ENCODE measurements around the gene IL1RAP. TPM values are rescaled to one million over a fixed set of nuclear protein-coding genes. Genes with fewer than 3 reads are reported as not detected.

IL1RAP gene
- total RNA-seq, 2 donors from 2014 or later, result 17.7 to 18.0 TPM

GRCh38 chr3:190543671-190544070 lies 29.8 kb downstream of the IL1RAP start:
- no peaks in the 10 kb centered on the region for H3K36me3 ChIP-seq
- TF ChIP-seq CTCF (IDR thresholded peaks at IDR 0.05), result no peak
- TF ChIP-seq POLR2AphosphoS5 (IDR thresholded peaks at IDR 0.05), result peak; percentile 13
- intact Hi-C loops (cut with DNase I), result no loop called here
- H3K27me3 ChIP-seq (replicated peaks; ENCODE audit: insufficient read depth), result no peaks in the 10 kb centered on the region
- H3K27ac ChIP-seq, result no peak overlapping the region
- 43% methylated on average over 4 of the region's 4 CpGs for WGBS
- no peak overlapping the region for H3K4me3 ChIP-seq
- no peaks in the 10 kb centered on the region for H3K4me1 ChIP-seq (replicated peaks)
- peak; percentile 19 for DNase-seq (ENCODE audit: low spot score)
- no peaks in the 10 kb centered on the region for H3K9me3 ChIP-seq

DNA sequence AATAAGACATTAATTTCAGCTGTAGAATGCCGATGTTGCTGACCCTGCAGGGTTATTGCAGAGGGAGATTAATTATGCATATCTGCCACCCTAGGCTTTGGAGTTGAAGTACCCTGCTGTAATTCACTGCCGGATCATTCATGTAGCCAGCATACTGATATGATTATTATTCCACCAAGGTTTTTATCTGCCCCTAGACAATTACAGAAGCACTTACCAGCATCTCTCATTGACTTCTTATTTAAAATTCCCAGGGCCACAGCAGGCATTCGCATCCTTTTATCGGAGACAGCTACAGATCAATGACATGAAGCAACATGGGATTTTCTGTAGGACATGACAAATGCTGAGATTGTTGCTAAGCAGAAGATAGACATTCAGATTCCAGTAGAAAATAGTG lies 31.3 kb downstream of the IL1RAP start:
- DNase-seq (ENCODE audit: low spot score), result no peak
- H3K27me3 ChIP-seq (replicated peaks; ENCODE audit: insufficient read depth), result no peaks in the 10 kb centered on the region
- TF ChIP-seq POLR2A (IDR thresholded peaks at IDR 0.05), result no peak
- H3K36me3 ChIP-seq, result no peaks in the 10 kb centered on the region
- no peaks in the 10 kb centered on the region for H3K4me1 ChIP-seq (replicated peaks)
- H3K27ac ChIP-seq, result no peak overlapping the region
- no peaks in the 10 kb centered on the region for H3K9me3 ChIP-seq
- intact Hi-C loops (cut with DNase I), result no loop called here
- WGBS, result 90% methylated on average over 4 of the region's 4 CpGs
- H3K4me3 ChIP-seq, result no peak overlapping the region

DNA sequence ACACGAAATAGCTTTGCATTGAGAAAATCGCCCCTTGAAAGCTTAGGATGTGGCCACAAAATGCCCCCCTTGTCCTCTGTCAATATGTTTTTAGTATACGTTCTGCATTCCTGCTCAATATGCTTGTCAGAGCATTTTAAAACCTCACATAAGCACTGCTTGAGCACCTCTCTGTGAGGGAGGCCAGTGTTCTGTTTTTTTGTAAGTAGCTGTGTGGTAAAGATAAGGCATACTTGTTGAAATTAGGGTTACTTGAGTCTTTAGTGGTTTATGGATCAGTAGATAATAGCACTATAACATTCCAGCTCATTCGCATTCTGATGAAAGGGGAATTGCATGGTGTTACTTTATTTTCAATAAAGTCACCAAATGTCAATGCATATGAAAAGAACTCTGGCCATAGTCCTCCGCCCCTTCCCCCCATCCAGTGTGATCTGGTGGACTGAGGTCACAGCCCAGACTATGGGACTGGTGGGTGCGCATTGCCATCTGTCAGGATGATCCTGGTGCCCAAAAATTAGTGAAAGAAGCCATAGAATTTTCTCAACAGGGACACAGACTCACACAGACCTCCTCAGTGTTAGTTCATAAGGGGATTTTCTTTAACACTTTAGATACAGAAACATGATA lies 33.1 kb downstream of the IL1RAP start:
- no peak for DNase-seq (ENCODE audit: low spot score)
- H3K36me3 ChIP-seq, result no peaks in the 10 kb centered on the region
- H3K4me3 ChIP-seq, result no peak overlapping the region
- no peak overlapping the region for H3K27ac ChIP-seq
- intact Hi-C loops (cut with DNase I), result no loop called here
- H3K27me3 ChIP-seq (replicated peaks; ENCODE audit: insufficient read depth), result no peaks in the 10 kb centered on the region
- 88% methylated on average over 6 of the region's 6 CpGs for WGBS
- TF ChIP-seq POLR2AphosphoS5 (IDR thresholded peaks at IDR 0.05), result no peak
- TF ChIP-seq POLR2A (IDR thresholded peaks at IDR 0.05), result no peak
- TF ChIP-seq CTCF (IDR thresholded peaks at IDR 0.05), result no peak
- H3K4me1 ChIP-seq (replicated peaks), result no peaks in the 10 kb centered on the region
- no peaks in the 10 kb centered on the region for H3K9me3 ChIP-seq

DNA sequence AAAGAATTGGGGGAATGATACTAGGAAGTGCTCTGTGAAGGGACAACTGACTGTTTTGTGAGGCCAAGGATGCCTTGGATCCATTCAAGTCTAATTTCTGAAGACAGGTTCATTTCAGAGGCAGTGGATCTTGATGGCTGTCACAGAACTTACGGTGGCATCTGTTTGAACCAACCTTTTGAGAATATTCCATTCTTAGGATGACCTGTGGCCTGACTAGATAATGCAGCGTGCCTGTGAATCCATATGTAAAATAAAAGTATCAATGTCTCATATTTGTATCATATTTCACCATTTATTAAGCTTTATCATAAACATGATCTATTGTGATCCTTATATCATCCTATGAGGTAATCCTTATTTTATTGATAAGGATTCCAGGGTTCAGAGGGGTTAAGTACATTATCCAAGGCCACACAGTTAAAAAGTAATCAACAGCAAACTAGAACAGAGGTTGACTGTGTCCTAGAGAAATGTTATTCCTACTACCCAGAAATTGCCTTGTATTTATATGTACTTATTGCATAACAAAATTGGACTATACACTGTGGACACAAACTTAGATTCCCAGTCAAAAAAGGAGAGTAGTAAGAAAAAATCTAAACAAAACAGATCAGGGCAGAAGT lies 34.3 kb downstream of the IL1RAP start:
- H3K27me3 ChIP-seq (replicated peaks; ENCODE audit: insufficient read depth), result no peaks in the 10 kb centered on the region
- H3K27ac ChIP-seq, result no peak overlapping the region
- no peak for DNase-seq (ENCODE audit: low spot score)
- TF ChIP-seq POLR2AphosphoS5 (IDR thresholded peaks at IDR 0.05), result no peak
- TF ChIP-seq POLR2A (IDR thresholded peaks at IDR 0.05), result no peak
- TF ChIP-seq CTCF (IDR thresholded peaks at IDR 0.05), result no peak
- no peaks in the 10 kb centered on the region for H3K36me3 ChIP-seq
- intact Hi-C loops (cut with DNase I), result no loop called here
- no peaks in the 10 kb centered on the region for H3K9me3 ChIP-seq
- no peak overlapping the region for H3K4me3 ChIP-seq
- WGBS, result 91% methylated on average over 2 of the region's 2 CpGs
- H3K4me1 ChIP-seq (replicated peaks), result no peaks in the 10 kb centered on the region

DNA sequence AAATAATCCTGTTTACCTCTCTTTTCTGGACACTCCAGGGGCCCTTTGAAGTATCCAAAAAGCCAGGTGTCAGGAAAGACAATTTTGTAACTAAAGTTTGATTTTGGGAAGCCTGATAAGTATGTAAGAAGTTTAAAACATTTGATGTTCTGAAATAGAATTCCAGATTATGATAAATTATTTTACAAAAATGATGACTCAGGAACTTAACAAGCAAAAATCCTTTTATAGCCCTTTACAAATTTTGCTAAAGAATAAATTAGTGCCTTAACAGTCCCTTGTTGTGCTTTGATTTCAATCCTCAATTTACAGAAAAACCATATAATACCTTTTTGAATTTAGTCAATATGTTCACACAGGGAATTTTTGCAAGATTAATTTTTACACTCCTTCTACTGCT lies 38.1 kb downstream of the IL1RAP start:
- no peak for DNase-seq (ENCODE audit: low spot score)
- Histone ChIP-seq H3K36me3 (no peaks in the 10 kb centered on the region), H3K27ac (no peak overlapping the region), H3K27me3 (replicated peaks; ENCODE audit: insufficient read depth) (no peaks in the 10 kb centered on the region), H3K4me1 (replicated peaks) (no peaks in the 10 kb centered on the region), H3K4me3 (no peak overlapping the region), H3K9me3 (no peaks in the 10 kb centered on the region)
- intact Hi-C loops (cut with DNase I), result no loop called here
- TF ChIP-seq POLR2AphosphoS5 (IDR thresholded peaks at IDR 0.05) (no peak), POLR2A (IDR thresholded peaks at IDR 0.05) (no peak), CTCF (IDR thresholded peaks at IDR 0.05) (no peak)

All from prostate gland (tissue), 2 donors.